MM.1S (cell line): Measurements from ENCODE around the gene CREBBP.

Experiments
- CTCF ChIP-seq: fragments of 300-600 bp; sonication (generic); IDR thresholded peaks from 2 replicates; pipeline ENCODE4 v1.5.1; 2016; ENCODE audit warnings: antibody characterized with exemption, low read length, mixed read lengths
- EZH2phosphoT487 ChIP-seq: fragments of 300-600 bp; sonication (generic); IDR thresholded peaks from 2 replicates; pipeline ENCODE4 v1.6.1; 2018; ENCODE audit warnings: antibody characterized with exemption, low read length

DNA sequence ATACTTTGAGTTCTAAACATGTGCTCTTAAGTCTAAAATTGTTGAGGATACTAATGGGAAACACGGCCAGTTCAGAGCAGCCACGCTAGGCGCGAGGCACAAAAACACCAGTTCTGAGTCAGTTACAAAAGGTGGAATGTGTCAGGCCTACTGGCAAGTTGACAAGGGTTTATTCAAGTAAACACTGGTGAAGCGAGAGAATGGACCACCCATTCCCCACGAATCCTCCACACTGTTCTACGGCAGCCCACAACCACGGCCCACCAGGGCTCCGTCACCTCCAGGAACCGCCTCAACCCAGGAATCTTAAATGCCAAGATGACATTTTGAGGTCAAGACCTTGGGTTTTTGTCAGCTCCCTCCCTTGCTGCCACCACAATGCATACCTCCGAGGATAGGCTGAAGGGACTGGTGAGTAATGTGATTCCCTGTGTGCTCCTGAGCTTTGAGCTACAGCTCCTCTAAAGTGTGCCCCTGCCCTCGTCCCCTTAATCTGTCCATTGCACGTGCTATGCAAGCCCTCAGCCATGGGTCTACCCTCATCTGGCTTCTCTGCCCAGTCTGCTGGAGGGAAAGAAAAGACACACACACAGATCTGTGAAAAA is 134.7 kb downstream of the CREBBP start:
- TF ChIP-seq CTCF (no peak), EZH2phosphoT487 (no peak)
